Esophagus muscularis mucosa (tissue), 4 donors: ENCODE results near the gene TMEM11. TPM values are rescaled to one million over a fixed set of nuclear protein-coding genes. Genes with fewer than 3 reads are reported as not detected.
A peak's percentile ranks its signal among the peaks of the same experiment; 100 is the strongest.

Experiments
- DNase-seq: peaks from one replicate; pipeline ENCODE4 v3.0.0-alpha.2; 2017; ENCODE audit errors: extremely low spot score
- H3K27ac ChIP-seq, 4 donors: fragments of 200-600 bp; sonication (generic); replicated peaks in 1 of 4; 1 replicate in 3 of 4; 2 replicates in 1 of 4; pipeline ENCODE4 v1.5.1; 2016 to 2019; ENCODE audit warnings: mild to moderate bottlenecking in 1 of 4
- H3K27me3 ChIP-seq, 4 donors: fragments of 200-600 bp; sonication (generic); one replicate each; pipeline versions ENCODE4 v1.5.1 to v1.6.0; 2016 to 2019
- H3K36me3 ChIP-seq, 4 donors: fragments of 200-600 bp; sonication (generic); one replicate each; pipeline ENCODE4 v1.5.1; 2016 to 2019
- H3K4me1 ChIP-seq, 4 donors: fragments of 200-600 bp; sonication (generic); one replicate each; pipeline ENCODE4 v1.5.1; 2016 to 2019
- H3K4me3 ChIP-seq, 4 donors: fragments of 200-600 bp; sonication (generic); 1 replicate in 2 of 4; 2 replicates in 2 of 4; pipeline ENCODE4 v1.5.1; 2016 to 2019; ENCODE audit warnings: mild to moderate bottlenecking in 4 of 4, moderate library complexity in 1 of 4
- H3K9me3 ChIP-seq, 4 donors: fragments of 200-600 bp; sonication (generic); 1 replicate in 3 of 4; 2 replicates in 1 of 4; pipeline ENCODE4 v1.5.1; 2016 to 2019
- EP300 ChIP-seq: sonication (generic); formaldehyde crosslinking; IDR thresholded peaks from one replicate; pipeline ENCODE4 v1.6.1; 2017; ENCODE audit warnings: antibody characterized with exemption
- POLR2A ChIP-seq: fragments of 450-650 bp; IDR thresholded peaks from one replicate; pipeline ENCODE4 v1.6.1; 2017; ENCODE audit warnings: antibody characterized with exemption, moderate library complexity, mild to moderate bottlenecking, low read depth
- POLR2AphosphoS5 ChIP-seq, 2 donors: sonication (generic); formaldehyde crosslinking; IDR thresholded peaks; one replicate each; pipeline ENCODE4 v1.6.1; 2017; ENCODE audit warnings: antibody characterized with exemption in 2 of 2
- WGBS: methylation state at CpG from one replicate; pipeline ENCODE4 v1.1.5; 2018; 5-methylcytosine and 5-hydroxymethylcytosine counted together
- intact Hi-C: fragments of 100-400 bp; cut with DNase I; formaldehyde crosslinking; loops from one replicate; pipeline ENCODE4 v1.15.1; 2023
- total RNA-seq, 4 donors: library from RNA; depleted of rRNA; stranded (reverse); fragments of >200 nt; gene quantifications; one replicate each; pipeline versions ENCODE4 v1.1.0 to v1.2.1, GENCODE V29; 2016
- TF ChIP-seq, protein P1 (sequence below), 3 experiments: fragments of 200-600 bp in 2 of 3; fragments of 450-650 bp in 1 of 3; sonication (generic) in 2 of 3; IDR thresholded peaks; one replicate each; pipeline ENCODE4 v1.5.1; 2017 to 2019; ENCODE audit warnings: antibody characterized with exemption in 3 of 3, mild to moderate bottlenecking in 2 of 3, moderate library complexity in 1 of 3

Gene TMEM11
- total RNA-seq, 4 donors from 2014 or later = 24.1 to 31.0 (median 26.0) TPM

DNA sequence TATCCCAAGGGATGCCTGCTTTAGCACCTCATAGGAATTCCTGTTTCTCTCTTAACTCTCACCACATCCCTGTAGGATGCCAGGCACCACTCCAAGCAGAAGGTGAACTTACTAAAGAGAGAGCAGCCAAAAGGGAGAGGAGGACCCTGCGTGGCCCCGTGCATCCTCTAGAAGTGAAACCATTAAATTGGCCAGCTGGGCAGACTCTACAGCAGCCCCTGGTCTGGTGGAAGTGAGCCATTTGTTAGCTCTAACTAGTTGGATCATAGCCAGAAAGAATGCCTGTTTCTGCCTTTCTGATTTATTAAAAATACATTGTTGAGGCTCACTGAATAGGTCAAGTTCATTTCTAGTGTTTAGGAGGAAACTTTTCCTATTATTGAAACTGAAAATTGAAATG lies 22.3 kb downstream of the TMEM11 start:
- no CpG with 5 or more reads among the region's 2 CpGs for WGBS
- Histone ChIP-seq H3K4me1 (peaks cover 15 to 36% (median 31%) of the 10 kb centered on the region in 4 donors), H3K27me3 (no peaks in the 10 kb centered on the region), H3K36me3 (peaks cover 0 to 49% (median 26%) of the 10 kb centered on the region in 4 donors), H3K27ac (peak overlapping the region in 2 of 4 donors; percentile 7 to 22), H3K4me3 (no peak overlapping the region), H3K9me3 (no peaks in the 10 kb centered on the region)
- intact Hi-C loops = no loop called here
- TF ChIP-seq POLR2AphosphoS5 (IDR thresholded peaks at IDR 0.05) = no peak
- TF ChIP-seq, protein P1, sequence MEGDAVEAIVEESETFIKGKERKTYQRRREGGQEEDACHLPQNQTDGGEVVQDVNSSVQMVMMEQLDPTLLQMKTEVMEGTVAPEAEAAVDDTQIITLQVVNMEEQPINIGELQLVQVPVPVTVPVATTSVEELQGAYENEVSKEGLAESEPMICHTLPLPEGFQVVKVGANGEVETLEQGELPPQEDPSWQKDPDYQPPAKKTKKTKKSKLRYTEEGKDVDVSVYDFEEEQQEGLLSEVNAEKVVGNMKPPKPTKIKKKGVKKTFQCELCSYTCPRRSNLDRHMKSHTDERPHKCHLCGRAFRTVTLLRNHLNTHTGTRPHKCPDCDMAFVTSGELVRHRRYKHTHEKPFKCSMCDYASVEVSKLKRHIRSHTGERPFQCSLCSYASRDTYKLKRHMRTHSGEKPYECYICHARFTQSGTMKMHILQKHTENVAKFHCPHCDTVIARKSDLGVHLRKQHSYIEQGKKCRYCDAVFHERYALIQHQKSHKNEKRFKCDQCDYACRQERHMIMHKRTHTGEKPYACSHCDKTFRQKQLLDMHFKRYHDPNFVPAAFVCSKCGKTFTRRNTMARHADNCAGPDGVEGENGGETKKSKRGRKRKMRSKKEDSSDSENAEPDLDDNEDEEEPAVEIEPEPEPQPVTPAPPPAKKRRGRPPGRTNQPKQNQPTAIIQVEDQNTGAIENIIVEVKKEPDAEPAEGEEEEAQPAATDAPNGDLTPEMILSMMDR (IDR thresholded peaks at IDR 0.05) = no peak
- TF ChIP-seq POLR2A = no peak
- TF ChIP-seq EP300 = no peak
- DNase-seq = no peak

DNA sequence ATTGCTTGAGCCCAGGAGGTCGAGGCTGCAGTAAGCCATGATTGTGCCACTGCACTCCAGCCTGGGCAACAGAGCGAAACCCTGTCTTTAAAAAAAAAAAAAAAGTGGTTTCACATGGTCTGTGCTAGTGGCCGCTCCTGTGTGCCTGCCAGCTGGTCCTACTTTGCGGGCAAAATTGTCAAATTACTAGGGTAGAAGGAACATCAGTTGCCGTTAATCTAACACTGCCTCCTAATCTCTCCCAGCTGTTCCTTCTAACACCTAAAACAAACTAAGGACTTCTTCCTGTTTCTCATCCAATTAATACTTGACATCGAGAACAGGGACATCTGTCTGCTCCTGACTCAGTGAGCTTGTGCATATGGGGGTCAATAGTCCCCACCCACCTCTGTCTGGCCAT lies 23.9 kb downstream of the TMEM11 start:
- intact Hi-C loops = no loop called here
- Histone ChIP-seq H3K4me3 (no peak overlapping the region), H3K4me1 (peaks cover 17 to 37% (median 26%) of the 10 kb centered on the region in 4 donors), H3K36me3 (peaks cover 0 to 56% (median 29%) of the 10 kb centered on the region in 4 donors), H3K27ac (peak overlapping the region in 1 of 4 donors; percentile 1), H3K9me3 (no peaks in the 10 kb centered on the region), H3K27me3 (no peaks in the 10 kb centered on the region)
- DNase-seq = no peak
- TF ChIP-seq EP300 (no peak), POLR2AphosphoS5 (IDR thresholded peaks at IDR 0.05) (no peak), POLR2A (no peak)
- TF ChIP-seq, protein P1 (IDR thresholded peaks at IDR 0.05) = no peak
- 88% methylated on average over 6 of the region's 6 CpGs for WGBS

DNA sequence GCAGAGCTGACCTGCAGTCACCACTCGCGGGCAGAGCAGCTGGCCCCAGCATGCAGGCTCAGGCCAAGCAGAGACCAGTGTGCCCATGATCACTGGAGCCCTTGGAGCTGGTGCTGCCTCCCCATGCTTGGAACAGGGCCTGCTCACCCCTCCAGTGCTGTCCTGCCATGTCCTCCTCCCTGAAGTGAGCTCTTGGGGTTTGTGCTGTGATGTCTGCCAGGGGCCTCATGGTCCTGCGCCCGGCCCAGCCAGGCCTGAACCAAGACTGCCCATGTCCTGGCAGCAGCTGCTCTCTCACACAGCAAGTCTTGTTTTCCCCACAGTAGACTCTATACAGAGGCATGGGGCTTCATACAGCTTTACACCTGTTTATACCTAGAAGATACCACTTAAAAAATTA lies 24.6 kb downstream of the TMEM11 start:
- no peak for DNase-seq
- no peak overlapping the region for H3K4me3 ChIP-seq
- H3K36me3 ChIP-seq = peaks cover 3 to 63% (median 36%) of the 10 kb centered on the region in 4 donors
- no peaks in the 10 kb centered on the region for H3K9me3 ChIP-seq
- peaks cover 11 to 33% (median 19%) of the 10 kb centered on the region in 4 donors for H3K4me1 ChIP-seq
- H3K27ac ChIP-seq = no peak overlapping the region
- TF ChIP-seq, protein P1 (IDR thresholded peaks at IDR 0.05) = no peak
- TF ChIP-seq EP300 = no peak
- intact Hi-C loops = no loop called here
- 85% methylated on average over 2 of the region's 4 CpGs for WGBS
- H3K27me3 ChIP-seq = no peaks in the 10 kb centered on the region

DNA sequence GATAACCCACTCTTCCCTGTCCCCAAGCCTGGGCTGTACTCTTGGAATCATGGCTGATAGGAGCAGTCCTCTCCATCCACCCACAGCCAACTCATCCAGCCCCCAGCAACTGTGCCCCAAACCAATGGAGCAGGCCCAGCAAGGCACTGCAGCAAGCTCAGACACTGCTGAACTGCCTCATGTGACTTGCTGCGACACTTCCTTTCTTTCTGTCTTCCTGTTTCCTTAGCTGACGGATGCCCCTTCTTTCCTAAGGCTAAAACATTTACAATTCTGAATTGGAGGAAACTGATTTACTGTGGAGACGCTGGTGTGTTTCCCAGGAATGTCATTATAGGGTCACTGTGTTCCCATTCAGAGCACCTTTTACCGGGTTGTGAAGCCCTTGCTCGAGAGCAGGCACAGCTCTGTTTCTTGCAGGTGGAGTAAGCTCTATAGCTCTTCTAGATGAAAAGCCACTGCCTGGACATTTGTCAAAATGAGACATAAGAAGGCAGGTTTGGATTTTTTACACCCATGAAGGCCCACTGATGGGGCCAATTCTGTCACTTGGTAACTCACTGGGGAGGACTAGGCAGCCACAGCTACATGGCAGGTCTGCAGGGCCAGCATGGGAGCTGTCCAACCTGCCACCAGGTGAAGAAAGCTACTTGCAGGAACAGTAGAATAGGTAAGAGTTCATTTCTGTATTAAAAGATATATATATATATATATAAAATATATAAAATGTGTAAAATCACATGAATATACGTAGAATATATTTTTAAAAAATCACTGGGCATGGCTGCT lies 27.4 kb downstream of the TMEM11 start:
- TF ChIP-seq POLR2AphosphoS5 (IDR thresholded peaks at IDR 0.05) = peak; percentile 15 to 28
- TF ChIP-seq POLR2A = no peak
- TF ChIP-seq, protein P1 (IDR thresholded peaks at IDR 0.05) = no peak
- Histone ChIP-seq H3K4me1 (peaks cover 3 to 18% (median 13%) of the 10 kb centered on the region in 4 donors), H3K36me3 (peaks cover 8 to 65% (median 45%) of the 10 kb centered on the region in 4 donors), H3K9me3 (no peaks in the 10 kb centered on the region), H3K27ac (peak overlapping the region in 1 of 4 donors; percentile 34), H3K27me3 (no peaks in the 10 kb centered on the region), H3K4me3 (no peak overlapping the region)
- no peak for DNase-seq
- intact Hi-C loops = no loop called here
- 75% methylated on average over 6 of the region's 6 CpGs for WGBS
